GM18858 (cell line): ENCODE measurements around the gene UROD.

ENCODE experiments used
- ATAC-seq: cut with Tn5 transposase; IDR thresholded peaks from one replicate; pipeline ENCODE4 v1.9.1; 2021; ENCODE audit not compliant: unreplicated experiment

Gene UROD

GRCh38 chr1:45008076-45008475, 4.0 kb upstream of the UROD start:
- no peak for ATAC-seq

- ATAC-seq = no peak
These were observed 3.5 kb upstream of the UROD start for GRCh38 chr1:45008516-45008915.

- no peak for ATAC-seq
These were observed 2.7 kb upstream of the UROD start for GRCh38 chr1:45009296-45009865.

- ATAC-seq = no peak
These were observed 1.8 kb upstream of the UROD start for GRCh38 chr1:45009956-45010854.

- peak; percentile 61 for ATAC-seq
These were observed 921 bp upstream of the UROD start, which contains the start of gene HECTD3 for GRCh38 chr1:45010855-45011811. Gene HECTD3 (minus strand): TSS chr1:45011324. CDS start chr1:45011257, 67 bp downstream.

GRCh38 chr1:45012639-45013278, 705 bp downstream of the UROD start:
- no peak for ATAC-seq

GRCh38 chr1:45013551-45014209, 1.6 kb downstream of the UROD start:
- ATAC-seq = no peak

GRCh38 chr1:45014321-45015028, 2.4 kb downstream of the UROD start:
- ATAC-seq = no peak

- no peak for ATAC-seq
These were observed 3.6 kb downstream of the UROD start for GRCh38 chr1:45015683-45016082.

DNA sequence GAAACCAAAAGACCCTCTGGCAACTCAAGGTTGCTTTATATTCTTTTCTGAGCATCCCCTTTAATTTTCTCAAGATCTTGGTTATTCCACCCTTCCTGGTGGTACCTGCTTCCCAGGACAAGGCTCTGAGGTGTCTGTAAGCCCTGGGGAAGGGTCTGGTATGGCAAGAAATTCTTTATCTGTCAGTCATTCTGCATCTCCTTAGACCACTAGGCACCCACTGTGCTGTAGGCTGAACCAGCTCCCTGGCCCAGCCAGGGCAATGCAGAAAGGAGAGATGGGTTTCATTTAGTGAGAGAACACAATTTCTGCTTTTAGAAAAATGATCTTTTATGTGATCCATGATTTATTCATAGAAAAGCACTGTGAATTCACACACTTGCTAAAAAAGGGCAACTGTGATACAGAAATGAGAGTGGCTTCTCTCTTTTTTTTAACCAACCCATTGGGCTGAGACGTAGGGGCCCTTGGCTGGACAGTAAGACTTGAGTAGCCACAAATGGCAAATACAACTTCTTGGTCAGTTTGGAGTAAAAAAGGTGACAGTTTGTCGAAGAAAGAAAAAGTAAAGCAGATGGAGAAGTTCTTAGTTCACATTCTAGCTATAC, 4.1 kb downstream of the UROD start:
- no peak for ATAC-seq

- ATAC-seq = no peak
These were observed 4.7 kb downstream of the UROD start for GRCh38 chr1:45016767-45017166.

- peak; percentile 64 for ATAC-seq
These were observed 6.7 kb downstream of the UROD start for GRCh38 chr1:45018599-45019230.

DNA sequence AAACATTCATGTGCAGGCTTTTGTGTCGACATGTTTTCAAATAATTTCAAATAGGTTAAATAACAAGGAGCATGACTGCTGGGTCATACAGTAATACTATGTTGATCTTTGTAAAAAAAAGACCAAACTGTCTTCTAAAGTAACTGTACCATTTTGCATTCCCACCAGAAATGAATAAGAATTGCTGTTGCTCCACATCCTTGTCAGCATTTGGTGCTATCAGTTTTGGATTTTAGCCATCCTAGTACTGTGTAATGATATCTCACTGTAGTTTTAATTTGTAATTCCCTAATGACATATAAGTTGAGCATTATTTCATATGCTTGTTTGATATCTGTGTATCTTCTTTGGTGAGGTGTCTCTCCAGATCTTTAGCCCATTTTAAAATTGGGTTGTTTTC, 11.6 kb downstream of the UROD start:
- ATAC-seq = no peak

- ATAC-seq = no peak
These were observed 14.4 kb downstream of the UROD start for GRCh38 chr1:45026446-45026845.

- ATAC-seq = no peak
These were observed 20.8 kb downstream of the UROD start for GRCh38 chr1:45032837-45033236.

- ATAC-seq = no peak
These were observed 21.3 kb downstream of the UROD start for GRCh38 chr1:45033356-45033755.

GRCh38 chr1:45035631-45036301, 23.7 kb downstream of the UROD start:
- no peak for ATAC-seq

DNA sequence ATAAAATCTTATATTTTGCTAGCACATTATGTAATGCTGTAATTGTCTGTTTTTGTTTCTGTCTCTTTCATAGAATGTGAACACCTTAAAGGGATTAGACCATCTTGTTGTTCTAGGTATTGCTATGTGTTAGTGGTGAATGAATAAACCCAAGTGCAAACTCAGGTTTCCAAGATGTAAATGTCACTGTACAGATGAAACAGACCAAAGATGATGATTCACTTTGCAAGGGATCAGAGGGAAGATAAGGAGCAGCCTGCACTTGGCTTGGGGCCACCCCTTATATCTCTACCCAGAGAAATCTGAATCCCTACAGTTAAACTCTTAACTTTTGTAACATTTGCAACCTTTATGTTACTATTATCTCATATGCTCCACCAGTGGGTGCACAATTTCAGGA, 25.4 kb downstream of the UROD start:
- ATAC-seq = no peak
